Karpas-422 (cell line): Measurements from ENCODE around the gene RBMS1. TPM values are rescaled to one million over a fixed set of nuclear protein-coding genes. Genes with fewer than 3 reads are reported as not detected.
"Not testable (repeated sequence)": the region's sequence is repeated elsewhere in the genome, so short reads cannot be mapped to it uniquely, and the experiment has no call there.

Experiments
- DNase-seq: peaks from one replicate; pipeline ENCODE4 v3.0.0-alpha.2; 2015
- H2AFZ ChIP-seq: fragments of 200-600 bp; sonication (generic); 2 replicates; pipeline ENCODE4 v1.6.1; 2014; ENCODE audit warnings: antibody characterized with exemption, low read length, mixed read lengths
- H3K27ac ChIP-seq: fragments of 200-600 bp; sonication (generic); 2 replicates; pipeline ENCODE4 v1.5.1; 2014; ENCODE audit warnings: mild to moderate bottlenecking, low read length, moderate library complexity
- H3K27me3 ChIP-seq: fragments of 200-600 bp; sonication (generic); 2 replicates; pipeline ENCODE4 v1.6.1; 2014; ENCODE audit warnings: low read length, mixed read lengths
- H3K36me3 ChIP-seq: fragments of 200-600 bp; sonication (generic); 2 replicates; pipeline ENCODE4 v1.6.1; 2014; ENCODE audit warnings: low read length, mixed read lengths; ENCODE audit not compliant: insufficient read depth
- H3K4me1 ChIP-seq: fragments of 200-600 bp; sonication (generic); 2 replicates; pipeline ENCODE4 v1.6.1; 2014; ENCODE audit warnings: mild to moderate bottlenecking, low read length, mixed read lengths
- H3K4me2 ChIP-seq: fragments of 200-600 bp; sonication (generic); 2 replicates; pipeline ENCODE4 v1.6.1; 2014; ENCODE audit warnings: low read length, low read depth, mild to moderate bottlenecking; ENCODE audit not compliant: poor library complexity, severe bottlenecking
- H3K4me3 ChIP-seq: fragments of 200-600 bp; sonication (generic); 2 replicates; pipeline ENCODE4 v1.5.1; 2014; ENCODE audit warnings: mild to moderate bottlenecking, antibody characterized with exemption, low read length, mixed read lengths
- H3K79me2 ChIP-seq: fragments of 200-600 bp; sonication (generic); 2 replicates; pipeline ENCODE4 v1.6.1; 2014; ENCODE audit warnings: mild to moderate bottlenecking, low read length, mixed read lengths
- H3K9ac ChIP-seq: fragments of 200-600 bp; sonication (generic); 2 replicates; pipeline ENCODE4 v1.6.0; 2014; ENCODE audit warnings: low read length
- H3K9me2 ChIP-seq: fragments of 200-600 bp; sonication (generic), shearing (Covaris generic); replicated peaks from 2 replicates; pipeline ENCODE4 v1.6.0; 2014; ENCODE audit warnings: mild to moderate bottlenecking, low read length, moderate library complexity; ENCODE audit not compliant: insufficient read depth
- H3K9me3 ChIP-seq: fragments of 300-700, 200-600 bp; sonication (generic); 2 replicates; pipeline ENCODE4 v1.6.1; 2014; ENCODE audit warnings: low read length, mixed read lengths
- H4K20me1 ChIP-seq: fragments of 200-600 bp; sonication (generic); 2 replicates; pipeline ENCODE4 v1.6.1; 2014; ENCODE audit warnings: mild to moderate bottlenecking, antibody characterized with exemption, low read length, low read depth; ENCODE audit not compliant: insufficient read depth
- total RNA-seq: library from RNA; depleted of rRNA; stranded (reverse); fragments of >200 nt; shearing (Covaris generic); gene quantifications from 2 replicates; pipeline ENCODE4 v1.2.3, GENCODE V29; 2014; ENCODE audit warnings: low replicate concordance

The RBMS1 gene
- total RNA-seq, 1 experiment from 2014 or later = not detected

DNA sequence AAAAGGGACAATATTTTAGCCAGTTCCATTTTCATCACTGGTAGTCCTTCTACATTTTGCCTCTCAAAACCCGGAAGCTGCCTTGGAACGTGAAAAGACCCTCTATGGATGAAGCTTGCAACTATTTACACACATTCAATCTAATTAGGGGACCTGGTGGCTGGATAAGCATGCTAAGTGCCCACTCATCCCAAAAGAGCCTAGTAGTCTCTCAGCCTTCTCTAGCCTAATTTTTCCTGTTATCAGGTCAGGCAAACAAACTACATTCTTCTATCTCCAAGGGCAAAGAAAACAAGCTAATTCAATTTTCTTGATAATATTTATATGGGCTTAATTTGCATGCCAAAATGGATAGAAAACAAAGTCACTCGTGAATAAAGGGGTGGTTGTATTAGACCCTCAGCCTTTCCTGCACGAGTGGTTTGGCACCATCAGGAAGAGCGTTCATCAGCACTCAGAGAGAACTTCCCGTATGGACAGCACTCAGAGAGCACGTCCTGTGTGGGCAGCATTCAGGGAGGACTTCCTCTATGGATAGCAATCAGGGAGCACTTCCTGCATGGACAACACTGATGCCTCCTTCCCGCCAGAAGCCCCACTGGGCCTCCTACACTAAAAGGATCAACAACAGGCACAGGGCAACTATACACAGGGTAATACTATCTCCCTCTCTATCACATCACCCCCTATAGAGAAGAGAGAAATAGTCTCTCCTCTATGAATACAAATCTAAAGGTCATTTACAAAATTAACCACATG, 122.2 kb downstream of the RBMS1 start:
- Histone ChIP-seq H3K9ac (no peak overlapping the region), H3K9me3 (no peaks in the 10 kb centered on the region), H3K9me2 (no peaks in the 10 kb centered on the region), H3K4me3 (no peak overlapping the region), H2AFZ (no peak overlapping the region), H3K4me2 (no peak overlapping the region), H3K27ac (no peak overlapping the region), H3K4me1 (no peaks in the 10 kb centered on the region), H3K27me3 (no peaks in the 10 kb centered on the region), H4K20me1 (no peaks in the 10 kb centered on the region), H3K36me3 (no peaks in the 10 kb centered on the region), H3K79me2 (no peaks in the 10 kb centered on the region)
- DNase-seq = peak; percentile 37

GRCh38 chr2:160368988-160369930, 124.3 kb downstream of the RBMS1 start:
- Histone ChIP-seq H3K27ac (no peak overlapping the region), H4K20me1 (no peaks in the 10 kb centered on the region), H3K4me3 (no peak overlapping the region), H3K9ac (no peak overlapping the region), H3K27me3 (no peaks in the 10 kb centered on the region), H2AFZ (no peak overlapping the region), H3K4me1 (no peaks in the 10 kb centered on the region), H3K36me3 (no peaks in the 10 kb centered on the region), H3K4me2 (no peak overlapping the region), H3K9me3 (no peaks in the 10 kb centered on the region), H3K9me2 (no peaks in the 10 kb centered on the region), H3K79me2 (no peaks in the 10 kb centered on the region)
- DNase-seq = no peak

- no peaks in the 10 kb centered on the region for H3K36me3 ChIP-seq
- no peak overlapping the region for H3K27ac ChIP-seq
- H3K27me3 ChIP-seq = no peaks in the 10 kb centered on the region
- H3K9me2 ChIP-seq = no peaks in the 10 kb centered on the region
- no peaks in the 10 kb centered on the region for H3K79me2 ChIP-seq
- H3K9me3 ChIP-seq = no peaks in the 10 kb centered on the region
- no peaks in the 10 kb centered on the region for H4K20me1 ChIP-seq
- H3K4me3 ChIP-seq = no peak overlapping the region
- no peak overlapping the region for H3K4me2 ChIP-seq
- H2AFZ ChIP-seq = no peak overlapping the region
- H3K4me1 ChIP-seq = no peaks in the 10 kb centered on the region
- H3K9ac ChIP-seq = no peak overlapping the region
- DNase-seq = peak; percentile 15
Observed at GRCh38 chr2:160367887-160368286, 125.7 kb downstream of the RBMS1 start.

DNA sequence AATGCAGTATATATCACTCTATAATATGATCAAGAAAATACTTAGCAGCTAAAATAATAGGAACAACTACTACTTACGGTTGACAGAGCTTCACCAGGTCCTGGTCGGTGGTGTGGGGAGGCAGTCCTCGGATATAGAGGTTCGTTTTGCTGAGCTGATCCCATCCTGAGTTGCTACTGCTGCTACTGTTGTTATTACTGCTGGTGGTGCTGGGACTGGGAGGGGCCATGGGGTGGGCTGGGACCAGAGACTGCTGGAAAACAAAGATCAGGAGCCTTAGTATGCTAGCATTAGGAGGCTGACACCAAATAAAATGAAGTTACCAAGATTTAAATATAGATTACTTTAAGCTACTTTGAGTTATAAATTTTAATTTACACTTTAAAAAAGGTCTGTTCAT, 126.5 kb downstream of the RBMS1 start:
- not testable (repeated sequence) for H3K4me1 ChIP-seq, H3K36me3 ChIP-seq, H3K79me2 ChIP-seq, H3K27ac ChIP-seq, H3K9me2 ChIP-seq, H3K4me3 ChIP-seq, H4K20me1 ChIP-seq, H3K9ac ChIP-seq, H3K27me3 ChIP-seq, DNase-seq, H3K9me3 ChIP-seq, H3K4me2 ChIP-seq, H2AFZ ChIP-seq

DNA sequence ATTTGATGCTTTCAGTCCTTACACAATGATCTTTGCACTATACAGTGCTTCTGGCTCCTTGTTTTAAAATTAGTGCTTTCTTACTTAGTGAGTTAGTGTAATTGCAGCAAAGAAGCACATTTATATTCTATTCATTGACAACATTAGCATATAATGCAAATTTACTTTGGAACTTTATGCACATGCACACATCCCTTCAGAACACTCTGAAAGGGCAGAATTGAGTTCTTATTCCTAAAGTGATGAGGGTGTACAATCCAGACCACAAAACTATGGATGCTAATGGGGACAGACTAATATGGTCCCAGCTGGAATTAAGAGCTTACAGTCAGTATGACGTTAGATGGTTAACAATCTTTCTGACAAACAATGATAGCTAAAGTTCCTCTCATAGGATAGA, 127.1 kb downstream of the RBMS1 start:
- no peaks in the 10 kb centered on the region for H3K4me1 ChIP-seq
- no peaks in the 10 kb centered on the region for H3K9me3 ChIP-seq
- no peaks in the 10 kb centered on the region for H3K27me3 ChIP-seq
- H3K79me2 ChIP-seq = no peaks in the 10 kb centered on the region
- no peaks in the 10 kb centered on the region for H3K9me2 ChIP-seq
- no peak overlapping the region for H3K4me2 ChIP-seq
- H4K20me1 ChIP-seq = no peaks in the 10 kb centered on the region
- H2AFZ ChIP-seq = no peak overlapping the region
- H3K36me3 ChIP-seq = no peaks in the 10 kb centered on the region
- no peak overlapping the region for H3K4me3 ChIP-seq
- H3K9ac ChIP-seq = no peak overlapping the region
- no peak for DNase-seq
- H3K27ac ChIP-seq = no peak overlapping the region

GRCh38 chr2:160365716-160366367, 127.8 kb downstream of the RBMS1 start:
- H3K4me2 ChIP-seq = no peak overlapping the region
- no peaks in the 10 kb centered on the region for H3K79me2 ChIP-seq
- no peaks in the 10 kb centered on the region for H3K27me3 ChIP-seq
- no peaks in the 10 kb centered on the region for H3K4me1 ChIP-seq
- no peaks in the 10 kb centered on the region for H3K9me3 ChIP-seq
- H3K9ac ChIP-seq = no peak overlapping the region
- H3K9me2 ChIP-seq = no peaks in the 10 kb centered on the region
- H3K36me3 ChIP-seq = no peaks in the 10 kb centered on the region
- DNase-seq = no peak
- no peaks in the 10 kb centered on the region for H4K20me1 ChIP-seq
- H3K27ac ChIP-seq = no peak overlapping the region
- H3K4me3 ChIP-seq = no peak overlapping the region
- no peak overlapping the region for H2AFZ ChIP-seq

- Histone ChIP-seq H3K27ac (no peak overlapping the region), H3K9me2 (no peaks in the 10 kb centered on the region), H3K4me1 (no peaks in the 10 kb centered on the region), H3K9me3 (no peaks in the 10 kb centered on the region), H4K20me1 (no peaks in the 10 kb centered on the region), H3K27me3 (no peaks in the 10 kb centered on the region), H3K36me3 (no peaks in the 10 kb centered on the region), H3K9ac (no peak overlapping the region), H2AFZ (no peak overlapping the region), H3K4me3 (no peak overlapping the region), H3K79me2 (no peaks in the 10 kb centered on the region), H3K4me2 (no peak overlapping the region)
- no peak for DNase-seq
Observed at GRCh38 chr2:160364364-160364763, 129.2 kb downstream of the RBMS1 start.

DNA sequence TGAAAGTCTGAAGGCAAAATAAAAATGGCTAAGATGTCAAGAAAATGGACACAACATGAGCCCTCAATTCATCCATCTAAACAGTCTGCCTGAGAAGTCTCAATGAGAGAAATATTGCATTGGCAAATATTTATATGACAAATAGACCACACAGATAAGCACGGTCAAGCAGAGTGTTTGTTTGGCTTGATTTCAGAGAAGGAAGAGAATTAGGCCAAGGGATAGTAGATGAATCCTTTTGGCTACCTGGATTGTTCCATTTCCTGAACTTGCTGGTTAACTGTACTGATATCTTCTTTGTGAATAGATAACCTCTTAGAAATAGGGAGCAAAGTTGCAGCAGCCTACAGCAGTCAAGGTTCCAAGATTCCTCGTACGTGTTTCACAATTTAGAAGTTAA, 129.6 kb downstream of the RBMS1 start:
- H3K79me2 ChIP-seq = no peaks in the 10 kb centered on the region
- H4K20me1 ChIP-seq = no peaks in the 10 kb centered on the region

More for the DNA sequence above, 129.6 kb downstream of the RBMS1 start:
- Histone ChIP-seq H3K4me1 (no peaks in the 10 kb centered on the region), H3K4me2 (no peak overlapping the region), H3K9me3 (no peaks in the 10 kb centered on the region), H3K27me3 (no peaks in the 10 kb centered on the region), H3K9me2 (no peaks in the 10 kb centered on the region), H3K36me3 (no peaks in the 10 kb centered on the region), H3K4me3 (no peak overlapping the region), H3K27ac (no peak overlapping the region), H2AFZ (no peak overlapping the region), H3K9ac (no peak overlapping the region)
- DNase-seq = no peak
